T-helper 17 cell (primary cell): Measurements from ENCODE around the gene MCC. TPM values are rescaled to one million over a fixed set of nuclear protein-coding genes. Genes with fewer than 3 reads are reported as not detected.

Experiments used
- ATAC-seq: fragments of 150-1000 bp; cut with Tn5 transposase; 2 replicates; pipeline ENCODE4 v1.10.0; 2021; ENCODE audit warnings: mild to moderate bottlenecking, moderate library complexity
- DNase-seq, 3 donors: peaks; one replicate each; pipeline versions ENCODE4 v3.0.0 to v3.0.0-alpha.2; 2020 to 2021
- H3K9me3 ChIP-seq: one replicate; pipeline ENCODE4 v1.7.0; 2013; ENCODE audit warnings: low read length, mild to moderate bottlenecking; ENCODE audit not compliant: control insufficient read depth, poor library complexity, severe bottlenecking
- H3K27ac Mint-ChIP-seq: one replicate; pipeline ENCODE4 v1.8.0; 2022; ENCODE audit warnings: mild to moderate bottlenecking, moderate library complexity, mixed read lengths
- H3K27me3 Mint-ChIP-seq: one replicate; pipeline ENCODE4 v1.8.0; 2022; ENCODE audit warnings: mixed read lengths
- H3K36me3 Mint-ChIP-seq: one replicate; pipeline ENCODE4 v1.8.0; 2022; ENCODE audit warnings: low read depth, mixed read lengths
- H3K4me1 Mint-ChIP-seq: one replicate; pipeline ENCODE4 v1.8.0; 2022; ENCODE audit warnings: mild to moderate bottlenecking, mixed read lengths
- H3K4me3 Mint-ChIP-seq: one replicate; pipeline ENCODE4 v1.8.0; 2022; ENCODE audit warnings: mild to moderate bottlenecking, moderate library complexity, mixed read lengths
- total RNA-seq, 4 donors: library from RNA in 2 of 4; stranded (reverse) in 2 of 4; gene quantifications; one replicate each; pipeline ENCODE4 v1.2.3 and lab custom pipeline; 2022 to 2026

The MCC gene
- total RNA-seq, 2 donors from 2014 or later, result 2.2 to 4.4 TPM

- no peaks in the 10 kb centered on the region for H3K27me3 Mint-ChIP-seq
- H3K9me3 ChIP-seq, result no peaks in the 10 kb centered on the region
- DNase-seq (no peak), ATAC-seq (no peak)
- no peak overlapping the region for H3K4me3 Mint-ChIP-seq
- H3K27ac Mint-ChIP-seq, result no peak overlapping the region
- no peaks in the 10 kb centered on the region for H3K36me3 Mint-ChIP-seq
- no peaks in the 10 kb centered on the region for H3K4me1 Mint-ChIP-seq
Measured at GRCh38 chr5:113150221-113150620, 338.0 kb downstream of the MCC start.

GRCh38 chr5:113147537-113147936 lies 340.7 kb downstream of the MCC start:
- H3K27me3 Mint-ChIP-seq, result no peaks in the 10 kb centered on the region
- no peak overlapping the region for H3K27ac Mint-ChIP-seq
- H3K9me3 ChIP-seq, result no peaks in the 10 kb centered on the region
- H3K4me3 Mint-ChIP-seq, result no peak overlapping the region
- H3K4me1 Mint-ChIP-seq, result no peaks in the 10 kb centered on the region
- DNase-seq (no peak), ATAC-seq (no peak)
- H3K36me3 Mint-ChIP-seq, result no peaks in the 10 kb centered on the region

- no peak overlapping the region for H3K27ac Mint-ChIP-seq
- H3K9me3 ChIP-seq, result no peaks in the 10 kb centered on the region
- DNase-seq (no peak), ATAC-seq (no peak)
- no peaks in the 10 kb centered on the region for H3K27me3 Mint-ChIP-seq
- no peaks in the 10 kb centered on the region for H3K36me3 Mint-ChIP-seq
- H3K4me1 Mint-ChIP-seq, result peaks cover under 1% of the 10 kb centered on the region
- no peak overlapping the region for H3K4me3 Mint-ChIP-seq
Measured at GRCh38 chr5:113147101-113147508, 341.1 kb downstream of the MCC start.

GRCh38 chr5:113145757-113146387 lies 342.4 kb downstream of the MCC start:
- Mint-ChIP-seq H3K4me1 (peaks cover 2% of the 10 kb centered on the region), H3K27ac (no peak overlapping the region), H3K4me3 (no peak overlapping the region), H3K27me3 (no peaks in the 10 kb centered on the region), H3K36me3 (no peaks in the 10 kb centered on the region)
- no peak for ATAC-seq
- no peak for DNase-seq
- H3K9me3 ChIP-seq, result no peaks in the 10 kb centered on the region

GRCh38 chr5:113142186-113142585 lies 346.1 kb downstream of the MCC start:
- Mint-ChIP-seq H3K27ac (no peak overlapping the region), H3K27me3 (no peaks in the 10 kb centered on the region), H3K4me1 (peaks cover 2% of the 10 kb centered on the region), H3K4me3 (no peak overlapping the region), H3K36me3 (peaks cover 3% of the 10 kb centered on the region)
- no peaks in the 10 kb centered on the region for H3K9me3 ChIP-seq
- DNase-seq, result no peak
- no peak for ATAC-seq

GRCh38 chr5:113140837-113141671 lies 347.2 kb downstream of the MCC start:
- Mint-ChIP-seq H3K27ac (no peak overlapping the region), H3K4me3 (no peak overlapping the region), H3K36me3 (peaks cover 3% of the 10 kb centered on the region), H3K4me1 (peaks cover 2% of the 10 kb centered on the region), H3K27me3 (no peaks in the 10 kb centered on the region)
- ATAC-seq, result no peak
- no peaks in the 10 kb centered on the region for H3K9me3 ChIP-seq
- DNase-seq, result no peak

- H3K9me3 ChIP-seq, result no peaks in the 10 kb centered on the region
- ATAC-seq, result no peak
- Mint-ChIP-seq H3K27me3 (no peaks in the 10 kb centered on the region), H3K4me3 (no peak overlapping the region), H3K27ac (no peak overlapping the region), H3K36me3 (no peaks in the 10 kb centered on the region), H3K4me1 (peaks cover 5% of the 10 kb centered on the region)
- DNase-seq, result no peak
Measured at GRCh38 chr5:113133211-113133975, 354.9 kb downstream of the MCC start.

- Mint-ChIP-seq H3K27ac (no peak overlapping the region), H3K27me3 (no peaks in the 10 kb centered on the region), H3K36me3 (peaks cover 3% of the 10 kb centered on the region), H3K4me1 (peaks cover 5% of the 10 kb centered on the region), H3K4me3 (no peak overlapping the region)
- H3K9me3 ChIP-seq, result no peaks in the 10 kb centered on the region
- ATAC-seq (no peak), DNase-seq (no peak)
Measured at GRCh38 chr5:113132564-113132963, 355.7 kb downstream of the MCC start.

- Mint-ChIP-seq H3K27me3 (peaks cover under 1% of the 10 kb centered on the region), H3K4me3 (no peak overlapping the region), H3K27ac (no peak overlapping the region), H3K36me3 (peaks cover 6% of the 10 kb centered on the region), H3K4me1 (peaks cover 4% of the 10 kb centered on the region)
- ATAC-seq (no peak), DNase-seq (no peak)
- no peaks in the 10 kb centered on the region for H3K9me3 ChIP-seq
Measured at GRCh38 chr5:113128641-113129330, 359.5 kb downstream of the MCC start.

- peaks cover 4% of the 10 kb centered on the region for H3K4me1 Mint-ChIP-seq
- H3K36me3 Mint-ChIP-seq, result peaks cover 6% of the 10 kb centered on the region
- DNase-seq, result no peak
- H3K27me3 Mint-ChIP-seq, result peaks cover 4% of the 10 kb centered on the region
- ATAC-seq, result no peak
- H3K9me3 ChIP-seq, result no peaks in the 10 kb centered on the region
- H3K27ac Mint-ChIP-seq, result no peak overlapping the region
- H3K4me3 Mint-ChIP-seq, result no peak overlapping the region
Measured at GRCh38 chr5:113128082-113128481, 360.2 kb downstream of the MCC start.

GRCh38 chr5:113127021-113127420 lies 361.2 kb downstream of the MCC start:
- no peaks in the 10 kb centered on the region for H3K9me3 ChIP-seq
- H3K4me3 Mint-ChIP-seq, result no peak overlapping the region
- H3K36me3 Mint-ChIP-seq, result peaks cover 6% of the 10 kb centered on the region
- ATAC-seq, result no peak
- H3K27ac Mint-ChIP-seq, result no peak overlapping the region
- H3K27me3 Mint-ChIP-seq, result peaks cover 4% of the 10 kb centered on the region
- no peak for DNase-seq
- peaks cover 4% of the 10 kb centered on the region for H3K4me1 Mint-ChIP-seq

- H3K4me1 Mint-ChIP-seq, result peaks cover 4% of the 10 kb centered on the region
- H3K4me3 Mint-ChIP-seq, result no peak overlapping the region
- ATAC-seq, result no peak
- H3K27ac Mint-ChIP-seq, result no peak overlapping the region
- H3K9me3 ChIP-seq, result no peaks in the 10 kb centered on the region
- H3K27me3 Mint-ChIP-seq, result peaks cover 4% of the 10 kb centered on the region
- DNase-seq, result no peak
- H3K36me3 Mint-ChIP-seq, result peaks cover 6% of the 10 kb centered on the region
Measured at GRCh38 chr5:113125371-113125770, 362.9 kb downstream of the MCC start.

GRCh38 chr5:113124914-113125313 lies 363.3 kb downstream of the MCC start:
- Mint-ChIP-seq H3K4me3 (no peak overlapping the region), H3K27me3 (peaks cover 4% of the 10 kb centered on the region), H3K4me1 (peaks cover 4% of the 10 kb centered on the region), H3K36me3 (peaks cover 6% of the 10 kb centered on the region), H3K27ac (no peak overlapping the region)
- ATAC-seq (no peak), DNase-seq (no peak)
- no peaks in the 10 kb centered on the region for H3K9me3 ChIP-seq
